GM19099 (cell line): ENCODE measurements around the gene CRYBB1.

Experiments
- POLR2A ChIP-seq: IDR thresholded peaks from 3 replicates; pipeline ENCODE4 v1.6.1; 2011; ENCODE audit warnings: low read depth; ENCODE audit not compliant: insufficient read length; ENCODE audit errors: extremely low read depth

The CRYBB1 gene

DNA sequence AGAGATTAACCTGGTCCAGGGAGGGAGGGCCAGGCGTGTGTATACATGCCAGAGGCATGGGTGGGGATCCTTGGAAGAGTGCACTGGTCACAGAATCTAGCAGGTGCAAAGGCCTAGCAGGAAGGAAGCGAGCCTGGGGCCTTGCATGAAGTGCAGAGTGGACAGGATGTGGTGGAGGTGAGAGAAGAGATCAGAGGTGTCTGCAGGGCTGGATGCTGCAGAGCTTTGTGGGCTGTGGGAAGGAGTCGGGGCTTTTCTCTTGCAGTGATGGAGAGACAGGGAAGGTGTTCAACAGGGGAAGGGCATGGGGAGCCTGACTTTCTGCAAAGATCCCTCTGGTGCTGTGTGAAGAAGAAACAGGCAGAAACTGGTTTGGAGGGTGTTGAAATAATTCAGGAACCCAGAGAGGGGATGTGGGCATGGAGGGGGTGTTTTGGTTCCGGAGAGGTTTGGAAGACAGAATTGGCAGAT, 25.4 kb downstream of the CRYBB1 start:
- TF ChIP-seq POLR2A = peak; percentile 35

DNA sequence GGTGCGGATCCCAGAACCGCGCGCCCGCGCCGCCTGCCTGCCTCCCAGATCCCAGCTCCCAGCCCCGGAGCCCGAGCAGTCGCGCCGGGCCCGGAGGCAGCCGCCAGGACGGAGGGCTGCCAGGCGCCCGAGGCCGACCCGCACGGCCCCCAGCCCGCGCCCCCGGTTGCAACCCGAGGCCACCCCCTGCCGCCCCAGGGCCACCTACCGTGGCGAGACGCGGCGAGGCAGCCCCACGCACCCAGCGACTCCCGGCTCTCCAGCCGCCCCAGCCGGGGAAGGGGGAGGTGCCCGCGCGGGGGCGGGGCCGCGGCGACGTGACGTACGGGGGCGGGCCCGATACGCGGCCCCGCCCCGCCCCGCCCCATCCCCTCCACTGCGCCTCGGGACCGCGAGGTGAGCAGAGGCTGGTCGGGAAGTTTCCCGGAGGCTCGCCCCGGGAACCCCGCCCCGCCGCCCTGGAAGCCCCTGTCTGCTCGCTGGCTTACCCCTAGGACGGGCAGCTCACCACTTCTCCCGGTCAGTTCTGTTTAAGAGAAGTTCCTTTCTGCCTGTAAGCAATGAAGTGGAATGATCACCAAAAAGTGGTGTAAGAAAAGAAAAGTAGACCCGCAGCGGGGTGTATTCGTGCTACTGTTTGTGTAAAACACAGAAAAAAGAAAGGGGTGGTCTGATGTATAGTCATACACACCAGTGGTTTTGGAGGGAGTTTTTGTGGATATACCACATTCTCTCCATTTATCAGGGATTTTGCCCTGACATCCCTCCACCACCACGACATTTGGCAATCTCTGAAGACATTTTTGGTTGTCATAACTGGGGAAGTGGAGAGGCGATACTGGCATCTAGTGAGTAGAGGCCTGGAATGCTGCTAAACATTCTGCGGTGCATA, 27.7 kb downstream of the CRYBB1 start, which contains the start of gene TPST2:
Gene TPST2 (minus strand): TSS at position 288 of the 892 bp plus-strand sequence. CDS start 48,502 bp downstream, outside the sequence.
- peak; percentile 89 for TF ChIP-seq POLR2A

DNA sequence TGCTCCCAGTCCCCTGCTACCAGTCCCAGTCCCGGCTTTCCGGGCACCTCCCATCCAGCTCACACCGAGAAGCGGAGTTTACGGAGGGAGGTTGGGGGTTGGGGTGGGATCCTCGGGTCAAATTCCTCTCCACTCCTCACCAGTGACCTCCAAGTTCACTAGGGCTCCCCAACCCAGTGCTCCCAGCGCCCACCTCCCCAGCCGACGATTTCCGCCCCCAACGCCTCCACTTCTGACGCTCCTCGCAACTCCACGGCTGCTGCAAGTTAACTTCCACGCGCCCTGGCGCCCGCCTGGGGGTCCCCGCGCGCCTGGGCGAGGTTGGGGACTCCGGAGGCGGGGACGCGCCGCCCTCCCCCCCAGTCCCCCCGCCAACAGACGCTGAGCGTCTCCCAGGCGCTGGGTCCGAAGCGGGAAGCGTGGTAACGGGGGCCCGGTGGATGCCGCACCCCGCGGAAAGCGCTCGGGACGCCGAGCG, 28.4 kb downstream of the CRYBB1 start:
- TF ChIP-seq POLR2A = no peak

DNA sequence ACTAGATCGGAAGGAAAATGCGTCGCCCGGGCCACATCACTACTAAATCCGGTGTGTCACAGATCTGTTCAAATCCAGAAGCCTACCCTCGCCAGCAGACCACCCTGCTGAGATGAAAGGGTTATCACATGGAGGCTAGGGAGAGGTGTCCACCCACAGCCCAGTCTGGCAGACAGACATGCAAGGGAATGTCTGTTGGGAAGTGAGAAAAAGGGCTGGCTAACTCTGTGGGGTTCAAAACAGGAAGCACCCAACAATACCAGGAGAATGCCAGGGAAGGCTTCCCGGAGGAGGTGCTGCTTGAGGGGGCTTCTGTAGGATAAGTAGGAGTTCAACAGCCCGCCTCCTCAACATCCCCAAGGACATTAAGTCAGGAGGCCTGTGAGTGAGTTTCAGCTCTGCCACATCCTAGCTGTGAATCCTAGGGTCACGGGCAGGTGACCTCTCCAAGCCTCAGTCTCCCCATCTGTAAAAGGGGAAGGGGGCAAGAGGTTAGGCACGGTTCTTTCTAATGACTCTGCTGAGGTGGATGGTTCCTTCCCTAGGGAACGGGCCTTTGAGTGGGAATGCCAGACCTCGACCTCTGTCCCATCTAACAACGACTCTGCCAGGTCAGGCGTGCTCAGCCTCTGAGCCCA, 29.0 kb downstream of the CRYBB1 start:
- TF ChIP-seq POLR2A = no peak

DNA sequence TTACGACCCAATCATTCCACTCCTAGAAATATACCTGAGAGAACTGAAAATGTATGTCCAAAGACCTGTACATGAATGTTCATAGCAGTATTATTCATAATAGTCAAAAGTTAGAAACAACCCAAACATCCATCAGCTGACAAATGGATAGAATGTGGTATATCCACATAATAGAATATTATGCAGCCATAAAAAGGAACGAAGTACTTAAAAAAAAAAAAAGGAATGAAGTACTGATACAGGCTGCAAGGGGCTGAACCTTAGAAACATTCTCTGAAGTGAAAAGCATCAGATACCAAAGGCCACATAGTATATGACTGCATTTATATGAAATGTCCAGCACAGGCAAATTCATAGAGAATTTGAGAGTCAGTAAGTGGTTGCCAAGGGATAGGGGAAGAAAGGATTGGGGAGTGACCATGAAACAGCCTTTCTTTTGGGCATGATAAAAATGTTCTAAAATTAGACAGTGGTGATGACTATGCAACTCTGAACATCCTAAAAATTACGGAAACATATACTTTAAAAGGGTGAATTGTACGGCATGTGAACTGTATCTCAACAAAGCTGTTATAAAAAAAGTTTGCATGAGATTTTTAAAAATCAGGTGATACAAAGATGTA, 29.7 kb downstream of the CRYBB1 start:
- no peak for TF ChIP-seq POLR2A

DNA sequence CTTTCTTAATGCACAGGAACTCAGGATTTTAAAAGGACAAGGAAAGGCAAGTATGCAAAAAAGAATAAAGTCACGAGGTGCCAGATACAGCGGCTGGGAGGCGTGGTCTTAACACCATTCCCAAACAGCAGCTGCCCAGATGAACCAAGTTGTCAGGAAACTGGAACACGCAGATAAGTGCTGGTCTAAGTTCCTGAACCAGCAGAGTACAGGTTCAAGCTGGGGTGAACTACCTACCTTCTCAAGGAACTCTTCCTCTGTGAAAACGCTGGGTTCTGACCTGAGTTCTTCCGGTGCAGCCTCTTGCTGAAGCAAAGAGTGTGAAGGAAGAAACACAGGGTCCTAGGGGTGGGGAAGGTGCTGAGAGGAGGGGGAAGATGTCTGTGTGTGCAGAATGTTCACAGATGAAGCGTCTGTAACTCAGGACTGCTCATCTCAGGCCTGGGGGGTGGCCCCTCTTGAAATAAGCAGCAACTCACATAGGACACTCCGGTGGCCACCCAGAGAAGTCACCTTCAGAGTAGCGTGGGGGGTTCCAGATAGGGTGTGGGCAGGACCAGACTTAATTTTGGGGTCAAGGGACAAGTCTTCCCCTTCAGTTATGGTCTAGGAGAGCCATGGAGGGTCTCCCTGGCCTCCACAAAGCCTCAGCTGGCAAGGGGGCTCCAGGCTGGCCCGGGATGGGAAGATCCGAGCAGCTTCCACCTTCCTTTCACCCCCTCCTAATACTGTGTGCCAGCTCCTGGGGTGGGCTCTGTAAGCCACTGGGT, 31.1 kb downstream of the CRYBB1 start:
- TF ChIP-seq POLR2A = no peak

DNA sequence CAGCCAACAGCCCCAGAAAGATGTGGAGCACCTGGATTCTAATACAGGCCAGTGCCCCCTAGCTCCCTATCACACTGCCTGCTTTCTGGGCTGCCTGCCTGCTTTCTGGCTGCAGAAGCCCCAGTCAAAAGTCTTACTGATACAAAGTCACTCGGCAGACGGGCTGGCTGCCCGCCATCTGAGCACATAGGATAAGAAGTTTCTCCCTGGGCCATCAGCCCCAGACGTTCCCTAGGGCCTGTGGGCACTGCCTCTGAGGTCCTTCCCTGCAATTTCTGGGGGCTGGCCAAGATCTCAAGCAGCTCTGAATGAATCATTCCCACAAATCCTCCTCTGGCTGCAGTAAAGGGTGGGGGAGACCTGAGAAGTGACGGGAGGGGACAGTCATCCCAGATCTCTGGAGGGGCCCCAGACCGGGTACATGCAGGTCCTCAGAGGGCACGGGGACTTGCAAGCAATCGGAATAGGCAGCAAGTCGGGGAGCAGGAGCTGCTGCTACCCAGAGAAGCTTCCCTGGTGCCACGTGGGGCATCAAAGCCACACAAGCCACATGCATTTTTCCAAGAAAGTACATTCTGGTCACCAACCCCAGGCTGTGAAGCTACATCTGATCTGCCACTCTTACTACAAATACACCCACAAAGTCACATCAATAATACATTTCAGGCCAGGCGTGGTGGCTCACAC, 32.6 kb downstream of the CRYBB1 start:
- TF ChIP-seq POLR2A = no peak

DNA sequence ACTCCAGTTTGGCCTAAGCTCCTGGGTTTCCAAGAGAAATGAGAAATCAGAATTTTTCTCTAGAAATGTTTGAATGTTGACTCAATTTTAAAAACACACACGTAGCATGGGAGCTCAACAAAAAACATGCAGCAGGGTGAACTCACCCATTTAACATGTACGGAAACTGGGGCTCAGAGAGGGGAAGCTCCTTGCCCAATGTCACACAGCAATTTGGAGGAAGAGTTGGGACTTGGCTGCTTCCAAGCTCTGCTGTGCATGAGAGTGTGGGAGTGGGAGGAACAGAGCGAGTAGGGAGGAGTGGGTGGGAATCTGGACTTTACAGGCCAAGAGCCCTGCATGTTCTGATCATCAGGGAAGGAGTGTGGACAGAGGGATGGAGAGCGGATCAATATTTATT, 33.8 kb downstream of the CRYBB1 start:
- no peak for TF ChIP-seq POLR2A

DNA sequence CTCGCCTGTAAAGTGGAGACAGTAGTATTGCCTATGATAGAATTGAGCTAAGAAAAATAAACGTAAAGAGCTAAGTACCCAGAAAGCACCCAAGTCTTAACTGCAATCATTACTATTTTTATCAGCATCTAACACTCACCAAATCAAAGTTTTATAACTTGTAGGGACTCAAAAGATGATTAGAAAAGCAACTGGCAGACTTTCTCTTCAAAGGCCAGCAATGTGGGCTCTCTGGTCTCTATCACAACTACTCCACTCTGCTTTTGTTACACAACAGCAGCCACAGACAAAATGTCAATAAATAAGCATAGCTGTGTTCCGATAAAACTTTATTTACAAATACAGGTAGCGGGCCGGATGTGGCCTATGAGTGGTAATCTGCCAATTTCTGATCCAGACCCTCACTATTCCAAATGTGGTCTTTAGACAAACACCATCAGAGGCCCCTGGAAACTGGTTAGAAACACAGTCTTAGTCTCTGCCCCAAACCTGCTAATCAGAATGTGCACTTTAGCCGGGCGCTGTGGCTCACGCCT, 36.1 kb downstream of the CRYBB1 start:
- no peak for TF ChIP-seq POLR2A

DNA sequence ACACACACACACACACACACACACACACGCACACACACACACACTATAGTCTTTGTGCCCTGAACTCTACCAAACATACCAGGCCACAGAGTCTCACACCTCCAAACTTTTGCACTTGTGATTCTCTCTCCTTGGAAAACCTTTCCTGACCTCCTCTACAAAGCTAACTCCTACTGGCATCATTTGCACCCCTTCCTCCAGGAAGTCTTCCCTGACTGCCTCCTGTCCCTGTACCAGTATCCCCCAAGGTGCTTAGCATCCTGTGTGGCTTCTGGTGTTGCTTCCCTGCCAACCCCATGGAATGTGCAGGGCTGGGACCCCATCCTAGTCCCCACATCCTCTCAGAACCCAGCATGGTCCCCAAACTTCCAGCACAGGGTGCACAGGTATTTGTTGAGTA, 36.8 kb downstream of the CRYBB1 start:
- TF ChIP-seq POLR2A = no peak

DNA sequence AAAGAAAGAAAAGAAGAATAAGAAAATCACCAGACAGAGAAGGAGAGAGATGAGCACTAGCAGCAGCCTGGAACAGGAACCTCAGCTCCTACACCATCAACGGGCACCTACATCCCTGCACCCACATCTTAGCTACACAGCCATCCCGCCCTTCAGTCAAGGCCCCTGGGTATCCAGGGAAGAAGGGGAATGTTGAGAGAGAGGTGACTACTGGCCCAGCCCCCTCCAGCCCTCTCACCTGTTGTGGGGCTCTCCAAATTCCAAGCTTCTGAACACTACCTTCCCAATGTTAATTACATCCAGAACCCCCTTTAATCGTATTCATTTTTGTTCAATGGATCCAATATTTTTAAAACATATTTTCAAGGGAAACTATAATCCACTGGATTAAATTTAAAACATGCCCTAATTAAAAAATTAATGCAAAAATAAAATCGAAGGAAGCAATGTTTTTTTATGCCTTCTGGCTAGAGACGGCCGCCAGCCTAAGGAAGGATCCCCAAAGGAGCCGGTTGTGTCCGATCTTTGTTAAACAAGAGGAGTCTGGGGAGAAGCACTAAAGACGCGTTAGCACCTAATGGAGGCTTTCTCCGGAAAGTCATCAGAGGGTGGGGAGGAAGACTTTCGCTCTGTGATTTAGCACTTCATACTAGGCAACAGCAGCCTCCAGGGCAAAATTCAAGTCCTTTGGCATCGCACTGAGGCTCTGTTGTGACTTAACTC, 37.4 kb downstream of the CRYBB1 start:
- TF ChIP-seq POLR2A = no peak

DNA sequence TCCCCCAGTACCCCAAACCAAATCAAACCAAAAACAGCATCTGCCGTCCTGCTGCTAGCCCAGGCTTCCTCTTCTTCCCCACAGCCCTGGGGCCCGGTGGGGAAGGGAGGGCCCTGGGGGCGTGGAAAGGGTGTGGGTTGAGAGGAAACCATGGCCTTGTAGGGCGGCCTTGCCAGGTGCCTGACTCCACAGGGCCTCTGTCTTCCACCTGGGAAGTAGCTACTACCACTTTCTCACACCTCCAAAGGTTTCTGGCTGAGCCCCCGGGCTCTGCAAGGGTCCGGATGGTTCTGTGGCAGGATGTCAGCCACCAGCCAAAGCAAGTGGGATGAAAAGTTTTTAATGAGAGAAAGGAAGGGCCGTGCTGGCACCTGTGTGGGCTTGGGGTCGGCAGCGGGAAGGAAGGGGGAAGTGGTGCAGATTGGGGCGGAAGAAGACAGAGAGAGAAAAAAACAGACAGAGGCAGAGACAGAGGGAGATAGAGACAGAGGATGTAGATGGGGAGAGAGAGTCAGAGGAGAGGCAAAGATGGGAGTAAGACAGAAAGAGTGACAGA, 38.4 kb downstream of the CRYBB1 start:
- TF ChIP-seq POLR2A = no peak

DNA sequence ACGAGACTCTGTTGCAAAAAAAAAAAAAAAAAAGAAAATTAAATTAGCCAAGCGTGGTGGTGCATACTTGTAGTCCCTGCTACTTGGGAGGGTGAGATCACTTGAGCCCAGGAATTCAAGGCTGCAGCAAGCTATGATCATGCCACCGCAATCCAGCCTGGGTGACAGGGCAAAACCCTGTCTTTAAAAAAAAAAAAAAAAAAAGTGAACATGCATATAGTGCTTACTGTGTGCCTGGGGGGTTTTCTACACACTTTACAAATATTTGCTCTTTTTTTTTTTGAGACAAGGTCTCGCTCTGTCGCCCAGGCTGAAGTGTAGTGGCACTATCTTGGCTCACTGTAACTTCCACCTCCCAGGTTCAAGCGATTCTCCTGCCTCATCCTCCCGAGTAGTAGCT, 40.7 kb downstream of the CRYBB1 start:
- TF ChIP-seq POLR2A = no peak
